GM18907 (cell line): Measurements from ENCODE around the gene EPHA7.

ENCODE experiments used
- ATAC-seq: cut with Tn5 transposase; IDR thresholded peaks from one replicate; pipeline ENCODE4 v1.9.1; 2021; ENCODE audit warnings: mild to moderate bottlenecking, moderate library complexity; ENCODE audit not compliant: unreplicated experiment

Gene EPHA7

GRCh38 chr6:93260881-93261280, 158.5 kb downstream of the EPHA7 start:
- ATAC-seq, result no peak

GRCh38 chr6:93259332-93259731, 160.0 kb downstream of the EPHA7 start:
- no peak for ATAC-seq

GRCh38 chr6:93252930-93253329, 166.4 kb downstream of the EPHA7 start:
- ATAC-seq, result no peak

- no peak for ATAC-seq
These were observed 170.7 kb downstream of the EPHA7 start for GRCh38 chr6:93248631-93249030.

GRCh38 chr6:93243231-93243778, 176.1 kb downstream of the EPHA7 start:
- no peak for ATAC-seq

DNA sequence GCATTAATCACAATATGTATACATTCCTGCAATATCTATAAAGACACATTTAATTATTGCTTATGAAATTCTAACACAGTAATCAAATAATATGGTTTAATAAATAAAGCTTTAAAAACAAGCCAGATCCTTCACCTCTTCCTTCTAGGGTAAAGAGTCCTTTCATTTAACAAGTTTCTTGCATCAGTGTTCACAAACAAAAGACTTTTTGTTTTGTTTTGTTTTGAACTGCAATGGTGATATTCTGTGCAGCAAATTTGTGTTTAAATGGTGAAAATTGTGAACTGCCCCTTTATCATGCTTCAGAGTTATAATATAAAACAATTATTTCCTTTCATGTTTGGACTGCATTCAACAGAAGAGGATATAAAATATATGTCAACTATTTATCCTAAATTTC, 177.3 kb downstream of the EPHA7 start:
- no peak for ATAC-seq

DNA sequence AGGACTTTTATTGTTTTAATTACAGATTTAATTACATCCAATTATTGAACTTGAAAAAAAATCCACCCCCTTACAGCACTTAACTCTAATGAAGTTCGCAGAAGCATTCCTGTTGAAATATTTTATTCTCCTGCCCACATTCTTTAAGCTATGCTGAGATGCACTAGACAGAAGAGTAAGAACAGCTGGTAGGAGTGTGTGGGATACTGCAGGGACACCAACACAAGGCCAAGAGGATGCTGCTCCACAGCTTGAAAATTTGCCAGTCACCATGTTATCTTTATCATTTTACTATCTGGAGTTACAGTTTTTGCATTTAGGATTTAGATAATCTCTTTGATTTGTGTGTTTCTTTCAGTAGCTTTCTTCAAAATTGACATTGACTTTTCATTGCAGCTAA, 180.7 kb downstream of the EPHA7 start:
- ATAC-seq, result no peak

DNA sequence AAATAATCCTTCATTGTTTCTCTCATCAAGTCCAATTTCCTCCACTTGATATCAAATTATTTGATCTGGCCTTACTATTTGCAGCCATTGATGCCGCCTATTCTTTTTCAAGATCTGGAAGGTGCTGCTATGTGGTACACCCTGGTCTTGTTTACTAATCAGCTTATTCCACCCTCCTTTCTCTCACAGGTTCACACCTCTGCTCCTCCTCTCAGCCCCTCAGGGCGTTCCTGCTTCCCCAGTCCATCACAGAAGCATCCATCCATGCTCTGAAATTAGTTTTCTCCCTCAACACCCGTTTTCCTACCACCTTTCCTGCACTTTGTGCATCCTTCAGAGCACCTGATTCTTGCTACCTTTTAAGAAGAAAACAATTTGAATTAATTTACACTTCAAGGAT, 183.6 kb downstream of the EPHA7 start:
- ATAC-seq, result no peak

GRCh38 chr6:93226822-93227221, 192.5 kb downstream of the EPHA7 start:
- ATAC-seq, result no peak

GRCh38 chr6:93222071-93222851, 197.1 kb downstream of the EPHA7 start:
- ATAC-seq, result no peak

DNA sequence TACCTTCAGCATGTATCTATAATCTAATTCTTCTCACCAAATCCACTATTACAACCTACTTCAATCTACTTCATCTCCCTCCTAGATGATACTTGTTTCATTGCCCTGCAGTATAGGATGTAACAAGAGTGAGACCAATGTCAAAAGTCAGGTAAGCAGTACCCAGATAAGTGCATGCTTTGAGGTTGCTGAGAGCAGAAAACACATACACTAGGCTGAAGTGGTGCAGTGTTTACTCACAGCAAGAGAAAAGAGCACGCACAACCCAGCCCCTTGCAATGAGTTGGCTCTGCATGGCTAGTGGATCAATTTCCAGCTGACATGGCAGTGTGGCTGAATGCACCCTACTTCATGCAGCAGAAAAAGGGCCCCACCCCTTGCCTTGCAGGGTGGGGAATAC, 199.9 kb downstream of the EPHA7 start:
- ATAC-seq, result no peak

GRCh38 chr6:93218096-93218495, 201.3 kb downstream of the EPHA7 start:
- ATAC-seq, result no peak

GRCh38 chr6:93213028-93213427, 206.3 kb downstream of the EPHA7 start:
- ATAC-seq, result no peak

- ATAC-seq, result no peak
These were observed 208.5 kb downstream of the EPHA7 start for GRCh38 chr6:93210908-93211307.

GRCh38 chr6:93209358-93209757, 210.0 kb downstream of the EPHA7 start:
- no peak for ATAC-seq

DNA sequence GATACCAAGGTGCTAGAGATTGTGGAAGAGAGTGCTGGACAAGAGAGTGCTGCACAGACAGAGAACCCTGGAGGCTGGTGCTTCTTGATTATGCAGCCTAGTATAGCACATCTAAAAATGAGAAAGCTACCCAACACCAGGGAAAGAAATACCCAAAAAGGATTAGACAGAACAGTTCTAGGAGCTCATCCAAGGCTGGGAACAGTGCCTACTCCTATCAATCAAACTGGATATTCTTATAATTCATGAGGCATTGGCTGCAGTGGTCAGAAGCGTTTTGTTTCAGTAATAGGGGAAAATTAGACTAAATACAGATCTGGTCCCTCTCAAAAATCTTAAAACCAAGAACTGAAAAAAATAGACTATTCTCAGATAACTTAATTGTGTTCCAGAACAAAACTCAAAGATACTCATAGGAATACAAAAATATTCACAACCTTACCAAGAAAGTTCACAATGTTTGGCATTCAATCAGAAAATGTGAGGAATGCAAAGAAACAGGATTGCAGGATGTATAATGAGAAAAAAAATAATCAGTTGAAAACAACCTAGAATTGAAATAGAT, 222.9 kb downstream of the EPHA7 start:
- no peak for ATAC-seq

DNA sequence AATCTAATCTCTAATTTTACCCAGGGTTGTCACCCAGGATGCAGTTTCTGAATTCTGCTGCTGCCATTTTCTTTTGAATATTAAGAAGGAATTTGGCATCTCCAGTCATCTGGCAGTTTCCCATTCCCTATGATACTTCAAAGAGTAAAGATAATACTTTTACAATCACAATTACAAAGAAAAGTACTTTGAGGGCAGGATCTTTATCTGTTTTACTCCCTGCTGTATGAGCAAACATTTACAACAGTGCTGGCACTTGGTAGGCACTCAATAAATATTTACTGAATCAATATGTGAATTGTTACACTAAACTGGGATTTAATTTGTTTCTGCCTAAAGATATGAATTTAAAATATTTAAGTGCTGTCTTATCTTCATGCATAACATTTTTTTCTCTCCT, 224.9 kb downstream of the EPHA7 start:
- ATAC-seq, result no peak

- ATAC-seq, result no peak
These were observed 225.5 kb downstream of the EPHA7 start for GRCh38 chr6:93193868-93194267.
